Activated naive CD4-positive, alpha-beta T cell treated with anti-CD3 and anti-CD28 coated beads, Interleukin-2, amount 10 ng/mL, durations not matched to agents 7 days and 5 days (primary cell): ENCODE data around the gene AGAP6.
"Not testable (repeated sequence)": the region's sequence is repeated elsewhere in the genome, so short reads cannot be mapped to it uniquely, and the experiment has no call there.

Experiments
- CTCF ChIA-PET: fragments of 350-600 bp; sonication (Branson Sonifier 250); formaldehyde crosslinking; loops from one replicate; lab custom pipeline; 2021; ENCODE audit warnings: antibody characterized with exemption; lab: Charles Lee
- DNase-seq: peaks from one replicate; pipeline ENCODE4 v3.0.0-alpha.2; 2020
- H3K27ac Mint-ChIP-seq: one replicate; pipeline ENCODE4 v1.8.0; 2021; ENCODE audit warnings: mild to moderate bottlenecking, moderate library complexity, mixed read lengths
- H3K27me3 Mint-ChIP-seq: one replicate; pipeline ENCODE4 v1.8.0; 2021; ENCODE audit warnings: mild to moderate bottlenecking, mixed read lengths
- H3K36me3 Mint-ChIP-seq: one replicate; pipeline ENCODE4 v1.8.0; 2021; ENCODE audit warnings: mixed read lengths
- H3K4me1 Mint-ChIP-seq: one replicate; pipeline ENCODE4 v1.8.0; 2021; ENCODE audit warnings: mixed read lengths
- H3K4me3 Mint-ChIP-seq: one replicate; pipeline ENCODE4 v1.8.0; 2021; ENCODE audit warnings: mild to moderate bottlenecking, moderate library complexity, mixed read lengths
- H3K9me3 Mint-ChIP-seq: one replicate; pipeline ENCODE4 v1.8.0; 2021; ENCODE audit warnings: mixed read lengths

Gene AGAP6

DNA sequence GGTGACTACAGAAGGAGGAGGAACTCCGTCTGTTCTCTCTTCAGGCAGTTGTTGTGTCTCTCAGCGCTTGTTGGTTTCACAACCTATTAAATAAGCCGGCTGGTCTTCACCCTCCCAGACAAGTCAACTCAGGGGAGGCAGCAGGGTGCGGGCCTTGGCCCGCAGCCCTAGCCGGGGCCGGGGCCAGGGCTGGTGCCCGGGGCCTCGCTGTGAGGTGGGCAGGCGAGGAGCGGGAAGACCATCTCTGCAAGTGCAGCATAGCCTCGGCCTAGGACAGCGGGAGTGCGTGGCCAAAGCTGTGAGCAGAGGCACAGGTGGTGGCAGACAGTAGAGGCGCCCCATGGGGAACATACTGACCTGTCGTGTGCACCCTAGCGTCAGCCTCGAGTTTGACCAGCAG is at the start of gene AGAP6:
AGAP6 (plus strand) TSS at position 31 of the 400 bp plus-strand sequence; CDS start at position 341, 310 bp downstream.
- H3K36me3 Mint-ChIP-seq, H3K27ac Mint-ChIP-seq, H3K27me3 Mint-ChIP-seq, DNase-seq, H3K9me3 Mint-ChIP-seq, CTCF ChIA-PET, H3K4me1 Mint-ChIP-seq, H3K4me3 Mint-ChIP-seq: not testable (repeated sequence)

DNA sequence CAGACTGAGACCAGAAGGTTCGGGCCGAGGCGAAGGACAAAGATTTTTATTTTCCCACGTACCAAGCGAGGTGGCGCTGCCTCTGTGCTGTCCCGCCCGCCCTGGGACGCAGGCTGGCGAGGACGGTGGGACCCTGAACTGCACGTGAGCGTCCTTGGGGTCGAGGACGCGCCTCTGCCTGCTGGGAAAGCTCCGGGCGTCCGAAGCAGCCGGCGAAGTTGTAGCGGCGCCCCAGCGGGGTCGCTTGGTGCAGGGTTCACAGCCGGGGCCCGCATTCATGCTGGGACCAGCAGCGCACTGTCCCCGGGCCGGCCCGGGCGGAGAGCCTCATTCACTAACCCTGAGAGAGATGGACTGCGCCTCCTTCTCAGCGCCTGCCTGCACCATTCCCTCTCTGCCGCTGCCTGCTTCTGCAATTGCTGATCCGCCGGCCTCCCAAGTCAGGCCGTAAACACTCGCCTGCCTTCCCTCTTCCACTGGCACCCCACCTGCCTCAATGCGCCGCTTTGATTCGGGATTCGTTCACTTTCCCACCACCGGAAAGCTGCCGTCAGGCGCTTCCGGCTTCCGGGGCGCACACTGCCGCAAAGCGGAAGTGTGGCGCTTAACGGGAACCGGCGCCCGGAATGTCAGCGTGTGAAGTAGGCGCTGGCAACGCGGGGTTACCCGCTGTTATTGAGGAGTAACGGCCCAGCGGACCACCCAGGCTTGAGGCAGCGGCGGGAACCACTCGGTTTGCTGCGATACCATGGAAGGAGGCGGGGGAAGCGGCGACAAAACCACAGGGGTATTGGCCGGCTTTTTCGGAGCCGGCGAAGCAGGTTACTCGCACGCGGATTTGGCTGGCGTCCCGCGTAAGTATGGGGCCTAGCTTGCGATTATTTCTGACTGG is 46.5 kb upstream of the AGAP6 start, which contains the start of the genes PARG and TIMM23B:
PARG (minus strand) TSS at position 581 of the 892 bp plus-strand sequence; CDS start at position 279, 302 bp downstream.
TIMM23B (plus strand) TSS at position 607 of the 892 bp plus-strand sequence; CDS start at position 749, 142 bp downstream.
- CTCF ChIA-PET, H3K9me3 Mint-ChIP-seq, H3K27me3 Mint-ChIP-seq, H3K36me3 Mint-ChIP-seq: not testable (repeated sequence)
- peak within 1 kb of the TSS; percentile 94 for H3K27ac Mint-ChIP-seq
- DNase-seq = peak; percentile 85
- H3K4me1 Mint-ChIP-seq = peaks cover 39% of the 10 kb centered on the region
- H3K4me3 Mint-ChIP-seq = peak within 1 kb of the TSS; percentile 99

DNA sequence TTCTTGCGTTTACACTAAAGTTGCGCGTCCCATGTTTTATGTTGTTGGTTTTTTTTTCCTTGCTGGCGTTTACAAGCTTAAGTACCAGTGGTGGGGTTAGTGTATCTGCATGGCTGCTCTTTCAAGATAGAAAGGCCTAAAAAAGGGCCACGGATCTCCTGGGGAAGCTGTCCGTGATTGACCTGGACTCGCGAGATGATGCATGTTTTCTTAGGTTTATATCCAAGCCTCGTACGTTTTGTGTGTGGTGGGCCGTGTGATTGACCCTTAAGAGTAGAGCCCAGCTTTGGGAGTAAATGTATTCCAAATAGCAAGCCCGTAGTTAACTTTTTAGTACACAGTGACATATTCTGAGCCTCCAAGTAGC is 45.9 kb upstream of the AGAP6 start:
- DNase-seq, H3K27me3 Mint-ChIP-seq, CTCF ChIA-PET, H3K9me3 Mint-ChIP-seq: not testable (repeated sequence)
- Mint-ChIP-seq H3K4me3 (peak overlapping the region; percentile 99), H3K4me1 (peaks cover 39% of the 10 kb centered on the region), H3K36me3 (peaks cover 10% of the 10 kb centered on the region), H3K27ac (peak overlapping the region; percentile 94)

DNA sequence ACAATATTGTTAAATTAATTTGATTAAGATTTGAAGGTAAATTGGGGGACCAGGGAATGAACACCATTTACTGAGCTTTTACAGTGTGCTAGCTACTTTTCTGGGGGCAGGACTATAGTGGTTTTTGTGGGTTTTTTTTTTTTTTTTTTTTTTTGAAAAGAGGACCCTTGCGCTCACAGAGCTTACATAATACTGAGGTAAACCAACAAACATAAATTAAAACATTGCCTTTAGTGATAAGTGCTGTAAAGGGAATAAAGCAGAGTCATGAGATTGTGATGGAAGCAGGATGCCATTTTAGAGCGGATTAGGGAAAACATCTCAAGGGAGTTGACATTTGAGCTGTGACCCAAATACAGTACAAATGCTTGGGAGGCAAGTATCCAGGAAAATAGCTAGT is 44.6 kb upstream of the AGAP6 start:
- CTCF ChIA-PET, H3K27ac Mint-ChIP-seq, DNase-seq, H3K9me3 Mint-ChIP-seq, H3K27me3 Mint-ChIP-seq, H3K4me3 Mint-ChIP-seq: not testable (repeated sequence)
- peaks cover 36% of the 10 kb centered on the region for H3K4me1 Mint-ChIP-seq
- H3K36me3 Mint-ChIP-seq = peaks cover 12% of the 10 kb centered on the region

DNA sequence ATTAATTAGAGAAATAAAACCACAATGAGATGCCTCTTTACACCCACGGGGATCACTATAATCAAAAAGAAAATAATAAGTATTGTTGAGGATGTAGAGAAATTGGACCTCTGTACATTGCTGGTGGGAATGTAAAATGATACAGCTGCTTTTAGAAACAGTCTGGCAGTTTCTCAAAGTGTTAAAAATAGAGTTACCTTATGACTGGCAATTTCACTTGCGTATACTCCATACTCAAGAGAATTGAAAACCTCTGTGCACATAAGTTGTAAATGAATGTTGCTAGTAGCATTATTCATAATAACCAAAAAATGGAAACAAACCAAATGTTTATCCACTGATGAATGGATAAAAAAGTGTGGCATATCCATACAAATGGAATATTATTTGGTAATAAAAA is 40.1 kb upstream of the AGAP6 start:
- Mint-ChIP-seq H3K4me1 (peaks cover 13% of the 10 kb centered on the region), H3K36me3 (peaks cover 15% of the 10 kb centered on the region)
- CTCF ChIA-PET, H3K9me3 Mint-ChIP-seq, DNase-seq, H3K27me3 Mint-ChIP-seq, H3K27ac Mint-ChIP-seq, H3K4me3 Mint-ChIP-seq: not testable (repeated sequence)

DNA sequence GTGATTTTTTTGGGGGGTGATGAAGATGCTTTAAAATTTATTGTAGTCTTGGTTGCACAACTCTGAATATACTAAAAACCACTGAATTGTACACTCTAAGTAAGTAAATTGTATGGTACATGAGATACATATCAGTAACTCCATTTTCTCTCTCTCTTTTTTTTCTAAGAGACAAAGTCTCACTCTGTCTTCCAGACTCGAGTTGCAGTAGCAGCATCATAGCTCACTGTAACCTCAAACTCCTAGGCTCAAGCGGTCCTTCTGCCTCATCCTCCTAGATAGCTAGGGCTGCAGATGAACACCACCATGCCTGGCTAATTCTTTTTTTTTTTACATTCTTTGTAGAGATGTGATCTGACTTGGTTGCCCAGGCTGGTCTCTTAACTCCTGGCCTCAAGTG is 39.5 kb upstream of the AGAP6 start:
- H3K36me3 Mint-ChIP-seq = peaks cover 14% of the 10 kb centered on the region
- DNase-seq, CTCF ChIA-PET, H3K27ac Mint-ChIP-seq, H3K4me1 Mint-ChIP-seq, H3K4me3 Mint-ChIP-seq, H3K27me3 Mint-ChIP-seq, H3K9me3 Mint-ChIP-seq: not testable (repeated sequence)

DNA sequence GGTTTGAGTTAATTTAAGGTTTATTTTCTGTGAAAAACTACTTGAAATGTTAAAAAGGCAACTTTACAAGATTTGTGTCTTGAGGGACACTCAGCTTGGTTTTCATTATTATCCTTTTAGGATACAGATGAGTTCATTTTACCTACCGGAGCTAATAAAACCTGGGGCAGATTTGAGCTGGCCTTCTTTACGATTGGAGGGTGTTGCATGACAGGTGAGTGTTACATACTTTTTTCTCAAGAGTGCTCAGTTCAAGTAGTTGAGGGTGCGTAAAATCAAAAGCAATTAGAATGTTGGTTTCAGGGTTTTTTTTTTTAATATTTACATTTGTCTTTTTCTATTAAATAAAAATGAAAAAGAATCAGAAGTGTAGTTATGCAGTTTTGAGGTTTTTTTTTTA is 36.2 kb upstream of the AGAP6 start:
- H3K36me3 Mint-ChIP-seq = peaks cover 12% of the 10 kb centered on the region

DNA sequence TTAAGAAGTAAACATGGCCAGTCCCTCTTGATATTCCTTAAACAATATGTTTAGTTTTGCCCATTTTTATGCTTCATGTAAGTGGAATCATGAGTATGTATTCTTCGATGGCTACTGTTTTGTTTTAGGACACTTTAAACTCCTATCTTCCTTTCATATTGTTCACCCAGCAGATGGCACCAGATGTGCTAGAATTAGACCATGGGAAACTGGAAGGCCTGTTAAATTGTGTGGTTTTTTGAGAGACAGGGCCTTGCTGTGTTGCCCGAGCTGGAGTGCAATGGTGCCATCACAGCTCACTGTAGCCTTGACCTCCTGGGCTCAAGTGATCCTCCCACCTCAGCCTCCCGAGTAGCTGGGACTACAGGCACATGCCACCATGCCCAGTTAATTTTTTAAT is 35.1 kb upstream of the AGAP6 start:
- H3K4me1 Mint-ChIP-seq, CTCF ChIA-PET, DNase-seq, H3K4me3 Mint-ChIP-seq, H3K27ac Mint-ChIP-seq, H3K27me3 Mint-ChIP-seq, H3K9me3 Mint-ChIP-seq: not testable (repeated sequence)
- peaks cover 14% of the 10 kb centered on the region for H3K36me3 Mint-ChIP-seq

More for the DNA sequence above, 36.2 kb upstream of the AGAP6 start:
- H3K27me3 Mint-ChIP-seq, CTCF ChIA-PET, H3K27ac Mint-ChIP-seq, H3K4me3 Mint-ChIP-seq, H3K4me1 Mint-ChIP-seq, H3K9me3 Mint-ChIP-seq, DNase-seq: not testable (repeated sequence)

DNA sequence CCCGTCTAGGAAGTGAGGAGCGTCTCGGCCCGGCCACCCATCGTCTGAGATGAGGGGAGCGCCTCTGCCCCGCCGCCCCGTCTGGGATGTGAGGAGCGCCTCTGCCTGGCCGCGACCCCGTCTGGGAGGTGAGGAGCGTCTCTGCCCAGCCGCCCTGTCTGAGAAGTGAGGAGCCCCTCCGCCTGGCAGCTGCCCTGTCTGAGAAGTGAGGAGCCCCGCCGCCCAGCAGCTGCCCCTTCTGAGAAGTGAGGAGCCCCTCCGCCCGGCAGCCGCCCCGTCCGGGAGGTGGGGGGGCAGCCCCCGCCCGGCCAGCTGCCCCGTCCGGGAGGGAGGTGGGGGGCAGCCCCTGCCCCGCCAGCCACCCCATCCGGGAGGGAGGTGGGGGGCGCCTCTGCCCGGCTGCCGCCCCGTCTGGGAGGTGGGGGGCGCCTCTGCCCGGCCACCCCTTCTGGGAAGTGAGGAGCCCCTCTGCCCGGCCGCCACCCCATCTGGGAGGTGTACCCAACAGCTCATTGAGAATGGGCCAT is 17.8 kb upstream of the AGAP6 start:
- H3K4me3 Mint-ChIP-seq, H3K4me1 Mint-ChIP-seq, H3K27me3 Mint-ChIP-seq, DNase-seq, CTCF ChIA-PET, H3K9me3 Mint-ChIP-seq, H3K36me3 Mint-ChIP-seq, H3K27ac Mint-ChIP-seq: not testable (repeated sequence)

DNA sequence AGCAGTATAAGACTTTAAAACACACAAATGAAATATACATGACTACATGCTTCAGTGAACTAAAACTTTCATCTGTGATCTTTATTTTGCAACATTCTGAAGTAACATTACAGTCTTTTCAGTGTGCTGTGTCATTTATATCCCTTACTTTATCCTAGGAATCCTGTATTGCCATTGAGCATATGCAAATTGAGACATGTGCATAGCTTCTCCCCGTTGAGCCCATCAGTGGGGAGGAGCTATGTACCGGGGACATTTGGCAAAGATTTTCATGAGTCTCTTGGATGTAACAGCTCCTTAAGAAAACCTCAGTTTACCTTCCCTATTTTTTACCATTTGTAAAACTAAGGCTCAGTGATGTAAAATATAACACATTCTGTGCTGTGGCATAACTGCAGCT is 16.7 kb upstream of the AGAP6 start:
- H3K9me3 Mint-ChIP-seq, H3K36me3 Mint-ChIP-seq, H3K27ac Mint-ChIP-seq, CTCF ChIA-PET, H3K4me3 Mint-ChIP-seq, H3K27me3 Mint-ChIP-seq, H3K4me1 Mint-ChIP-seq, DNase-seq: not testable (repeated sequence)

DNA sequence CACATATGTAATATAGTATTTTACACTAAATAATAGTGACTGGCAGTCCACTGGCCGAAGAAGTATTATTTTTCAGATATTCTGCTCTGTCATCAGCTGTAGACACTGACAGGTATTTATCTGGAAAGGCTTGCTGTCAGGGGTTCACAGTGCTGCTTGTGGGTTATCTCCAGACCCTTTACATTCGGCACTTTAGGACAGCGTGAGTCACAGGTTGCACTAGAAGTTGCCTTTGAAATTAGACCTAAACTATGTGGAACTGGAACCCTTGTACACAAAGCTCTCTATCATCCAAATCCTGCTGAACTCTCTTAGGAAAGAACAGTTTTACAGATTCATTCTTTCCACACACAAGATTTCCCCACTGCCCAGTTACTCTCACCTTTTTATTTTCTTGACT is 16.1 kb upstream of the AGAP6 start:
- H3K9me3 Mint-ChIP-seq, DNase-seq, H3K4me1 Mint-ChIP-seq, H3K27me3 Mint-ChIP-seq, H3K4me3 Mint-ChIP-seq, H3K36me3 Mint-ChIP-seq, H3K27ac Mint-ChIP-seq, CTCF ChIA-PET: not testable (repeated sequence)

DNA sequence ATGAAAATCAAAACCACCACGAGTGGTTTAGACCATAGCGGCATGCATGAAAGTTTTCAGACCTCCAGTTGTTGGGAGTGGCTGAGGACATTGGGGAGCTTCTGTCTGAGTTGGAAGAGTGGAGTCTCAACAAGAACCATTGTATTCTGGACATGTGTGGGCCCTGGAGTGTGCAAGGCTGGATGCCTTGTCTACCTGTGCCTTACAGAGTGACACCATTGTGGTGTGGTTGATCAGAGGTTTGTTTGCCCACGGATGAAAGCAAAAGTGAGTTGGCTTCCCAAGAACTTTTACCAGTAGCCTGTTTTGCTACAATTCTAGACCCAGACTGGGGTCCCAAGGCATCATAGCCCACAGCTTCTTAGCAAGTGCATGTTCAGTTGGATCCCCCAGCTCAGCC is 10.4 kb upstream of the AGAP6 start:
- H3K4me1 Mint-ChIP-seq = not testable (repeated sequence)

DNA sequence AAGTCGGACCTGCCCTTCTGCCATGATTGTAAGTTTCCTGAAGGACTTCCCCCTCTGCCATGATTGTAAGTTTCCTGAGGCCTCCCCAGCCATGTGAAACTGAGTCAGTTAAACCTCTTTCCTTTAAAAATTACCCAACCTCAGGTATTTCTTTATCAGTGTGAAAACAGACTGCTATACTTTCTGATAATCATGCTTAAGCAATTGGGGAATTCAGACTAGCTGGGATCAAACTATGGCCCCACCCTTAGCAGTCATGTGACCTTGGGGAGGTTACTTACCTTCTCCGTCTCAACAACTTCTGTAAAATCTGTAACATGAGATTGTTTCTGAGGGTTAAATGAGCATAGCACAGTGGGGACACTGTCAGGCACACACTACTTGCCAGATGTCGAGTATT is 999 bp upstream of the AGAP6 start:
- H3K9me3 Mint-ChIP-seq, H3K4me3 Mint-ChIP-seq, DNase-seq, CTCF ChIA-PET, H3K4me1 Mint-ChIP-seq, H3K27me3 Mint-ChIP-seq, H3K27ac Mint-ChIP-seq, H3K36me3 Mint-ChIP-seq: not testable (repeated sequence)

More for the DNA sequence above, 10.4 kb upstream of the AGAP6 start:
- H3K27me3 Mint-ChIP-seq, H3K27ac Mint-ChIP-seq, H3K9me3 Mint-ChIP-seq, DNase-seq, CTCF ChIA-PET, H3K36me3 Mint-ChIP-seq, H3K4me3 Mint-ChIP-seq: not testable (repeated sequence)

DNA sequence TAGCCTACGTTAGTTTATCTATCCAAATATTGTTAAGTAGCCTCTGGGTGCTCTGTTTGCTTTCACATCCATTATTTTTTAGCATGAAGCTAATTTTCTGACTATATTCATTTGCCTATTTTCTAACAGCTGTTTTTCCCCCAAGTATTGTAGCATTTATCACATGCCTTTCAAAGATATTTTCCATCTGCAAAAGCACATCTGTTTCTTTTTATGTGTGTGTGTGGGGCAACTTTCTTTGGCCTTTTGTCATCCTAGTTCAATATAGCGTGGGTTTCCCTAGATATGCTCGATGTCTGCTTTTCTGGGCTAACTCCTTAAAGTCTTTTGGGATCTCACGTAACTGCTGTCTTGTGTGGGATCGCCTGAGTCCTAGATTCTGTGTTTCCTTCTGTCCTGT is 7.1 kb downstream of the AGAP6 start:
- H3K27me3 Mint-ChIP-seq, H3K27ac Mint-ChIP-seq, H3K4me3 Mint-ChIP-seq, H3K9me3 Mint-ChIP-seq, CTCF ChIA-PET, H3K4me1 Mint-ChIP-seq, DNase-seq, H3K36me3 Mint-ChIP-seq: not testable (repeated sequence)

DNA sequence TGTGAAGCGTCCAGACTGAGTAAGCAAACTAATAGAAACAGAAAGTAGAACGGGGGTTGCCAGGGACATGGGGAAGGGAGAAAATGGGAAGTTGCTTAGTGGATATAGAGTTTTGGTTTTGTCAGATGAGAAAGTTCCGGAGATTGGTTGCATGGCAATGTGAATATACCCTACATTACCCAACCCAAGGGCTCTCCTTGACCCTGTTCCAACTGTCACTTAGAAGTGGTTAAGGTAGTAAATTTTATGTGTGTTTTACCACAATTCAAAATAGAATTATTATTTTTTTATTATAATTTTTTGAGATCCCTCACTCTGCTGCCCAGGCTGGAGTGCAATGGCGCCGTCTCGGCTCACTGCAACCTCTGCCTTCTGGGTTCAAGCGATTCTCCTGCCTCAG is 25.8 kb downstream of the AGAP6 start:
- H3K4me3 Mint-ChIP-seq, DNase-seq, H3K9me3 Mint-ChIP-seq, H3K27ac Mint-ChIP-seq, H3K4me1 Mint-ChIP-seq, H3K27me3 Mint-ChIP-seq, H3K36me3 Mint-ChIP-seq, CTCF ChIA-PET: not testable (repeated sequence)
